Peyer's patch (tissue), 4 donors: ENCODE data around the gene JDP2. TPM values are rescaled to one million over a fixed set of nuclear protein-coding genes. Genes with fewer than 3 reads are reported as not detected.
A peak's percentile ranks its signal among the peaks of the same experiment; 100 is the strongest.

Experiments
- DNase-seq, 3 donors: peaks; one replicate each; pipeline ENCODE4 v3.0.0-alpha.2; 2017 to 2019
- H3K27ac ChIP-seq, 4 donors: fragments of 200-600 bp; sonication (generic); one replicate each; pipeline ENCODE4 v1.5.1; 2016 to 2019
- H3K27me3 ChIP-seq, 2 donors: fragments of 200-600 bp; sonication (generic); one replicate each; pipeline ENCODE4 v1.5.1; 2019
- H3K36me3 ChIP-seq, 3 donors: fragments of 200-600 bp; sonication (generic); one replicate each; pipeline ENCODE4 v1.5.1; 2016 to 2019
- H3K4me1 ChIP-seq, 4 donors: fragments of 200-600 bp; sonication (generic); one replicate each; pipeline ENCODE4 v1.5.1; 2016 to 2019
- H3K4me3 ChIP-seq, 4 donors: fragments of 200-600 bp; sonication (generic); 1 replicate in 3 of 4; 2 replicates in 1 of 4; pipeline ENCODE4 v1.5.1; 2016 to 2019; ENCODE audit warnings: mild to moderate bottlenecking in 1 of 4
- H3K9me3 ChIP-seq, 4 donors: fragments of 200-600 bp; sonication (generic); one replicate each; pipeline ENCODE4 v1.5.1; 2016 to 2019; ENCODE audit warnings: mild to moderate bottlenecking in 1 of 4
- CTCF ChIP-seq, 6 experiments: fragments of 450-650 bp in 4 of 6; fragments of 200-600 bp in 2 of 6; sonication (generic) in 1 of 6; IDR thresholded peaks; one replicate each; pipeline ENCODE4 v1.5.1; 2017 to 2019; ENCODE audit warnings: antibody characterized with exemption in 6 of 6, mild to moderate bottlenecking in 3 of 6, moderate library complexity in 1 of 6
- POLR2A ChIP-seq, 2 donors: fragments of 450-650 bp; IDR thresholded peaks; one replicate each; pipeline ENCODE4 v1.5.1; 2017; ENCODE audit warnings: antibody characterized with exemption in 2 of 2, mild to moderate bottlenecking in 2 of 2, moderate library complexity in 2 of 2
- total RNA-seq, 4 donors: library from RNA; depleted of rRNA; stranded (reverse); fragments of >200 nt; gene quantifications; one replicate each; pipeline ENCODE4 v1.1.0, GENCODE V29; 2016

The JDP2 gene
- total RNA-seq, 4 donors from 2014 or later, result 56.7 to 111 (median 67.2) TPM

- Histone ChIP-seq H3K4me1 (no peaks in the 10 kb centered on the region), H3K27me3 (no peaks in the 10 kb centered on the region), H3K9me3 (no peaks in the 10 kb centered on the region), H3K4me3 (no peak overlapping the region), H3K36me3 (no peaks in the 10 kb centered on the region), H3K27ac (no peak overlapping the region)
- TF ChIP-seq CTCF (IDR thresholded peaks at IDR 0.05) (no peak), POLR2A (IDR thresholded peaks at IDR 0.05) (no peak)
- no peak for DNase-seq
Measured at GRCh38 chr14:75411214-75411540, 16.6 kb upstream of the JDP2 start.

- Histone ChIP-seq H3K4me3 (no peak overlapping the region), H3K36me3 (no peaks in the 10 kb centered on the region), H3K27ac (no peak overlapping the region), H3K27me3 (no peaks in the 10 kb centered on the region), H3K9me3 (no peaks in the 10 kb centered on the region), H3K4me1 (no peaks in the 10 kb centered on the region)
- TF ChIP-seq CTCF (IDR thresholded peaks at IDR 0.05) (no peak), POLR2A (IDR thresholded peaks at IDR 0.05) (no peak)
- DNase-seq, result no peak
Measured at GRCh38 chr14:75413013-75413412, 14.8 kb upstream of the JDP2 start.

- no peak overlapping the region for H3K4me3 ChIP-seq
- DNase-seq, result no peak
- no peak overlapping the region for H3K27ac ChIP-seq
- no peaks in the 10 kb centered on the region for H3K9me3 ChIP-seq
- H3K27me3 ChIP-seq, result no peaks in the 10 kb centered on the region
- TF ChIP-seq CTCF (IDR thresholded peaks at IDR 0.05) (no peak), POLR2A (IDR thresholded peaks at IDR 0.05) (no peak)
- H3K36me3 ChIP-seq, result no peaks in the 10 kb centered on the region
- peaks cover 0 to 9% (median 0%) of the 10 kb centered on the region in 4 donors for H3K4me1 ChIP-seq
Measured at GRCh38 chr14:75417674-75418073, 10.1 kb upstream of the JDP2 start.

- TF ChIP-seq POLR2A (IDR thresholded peaks at IDR 0.05) (no peak), CTCF (IDR thresholded peaks at IDR 0.05) (no peak)
- Histone ChIP-seq H3K27ac (no peak overlapping the region), H3K36me3 (no peaks in the 10 kb centered on the region), H3K27me3 (no peaks in the 10 kb centered on the region), H3K4me3 (peak overlapping the region in 1 of 4 donors; percentile 29), H3K9me3 (no peaks in the 10 kb centered on the region), H3K4me1 (peaks cover 0 to 9% (median 0%) of the 10 kb centered on the region in 4 donors)
- DNase-seq, result peak; percentile 43 to 71 (median 61)
Measured at GRCh38 chr14:75418850-75419768, 8.7 kb upstream of the JDP2 start.

GRCh38 chr14:75422169-75422568 lies 5.7 kb upstream of the JDP2 start:
- peaks cover 0 to 14% (median 0%) of the 10 kb centered on the region in 4 donors for H3K4me1 ChIP-seq
- H3K27me3 ChIP-seq, result no peaks in the 10 kb centered on the region
- no peak overlapping the region for H3K27ac ChIP-seq
- no peak overlapping the region for H3K4me3 ChIP-seq
- TF ChIP-seq CTCF (IDR thresholded peaks at IDR 0.05) (no peak), POLR2A (IDR thresholded peaks at IDR 0.05) (no peak)
- DNase-seq, result no peak
- no peaks in the 10 kb centered on the region for H3K9me3 ChIP-seq
- no peaks in the 10 kb centered on the region for H3K36me3 ChIP-seq
